Right lung (tissue), 5 donors: Measurements from ENCODE around the gene COASY. TPM values are rescaled to one million over a fixed set of nuclear protein-coding genes. Genes with fewer than 3 reads are reported as not detected.

Source experiments
- DNase-seq, 2 donors: peaks; one replicate each; pipeline ENCODE4 v3.0.0-alpha.2; 2013
- polyA plus RNA-seq, 5 donors: library from polyadenylated mRNA; unstranded; fragments of 120-200 nt; gene quantifications; one replicate each; pipeline versions ENCODE4 v1.2.1 to v1.2.3, GENCODE V29; 2013; ENCODE audit warnings: inconsistent platforms in 1 of 5, low replicate concordance in 1 of 5; ENCODE audit not compliant: insufficient read length in 5 of 5, insufficient read depth in 1 of 5

COASY gene
- polyA plus RNA-seq, 5 donors = 33.5 to 46.9 (median 41.0) TPM

- DNase-seq = no peak
Observed at GRCh38 chr17:42568341-42569111, 6.6 kb downstream of the COASY start.

DNA sequence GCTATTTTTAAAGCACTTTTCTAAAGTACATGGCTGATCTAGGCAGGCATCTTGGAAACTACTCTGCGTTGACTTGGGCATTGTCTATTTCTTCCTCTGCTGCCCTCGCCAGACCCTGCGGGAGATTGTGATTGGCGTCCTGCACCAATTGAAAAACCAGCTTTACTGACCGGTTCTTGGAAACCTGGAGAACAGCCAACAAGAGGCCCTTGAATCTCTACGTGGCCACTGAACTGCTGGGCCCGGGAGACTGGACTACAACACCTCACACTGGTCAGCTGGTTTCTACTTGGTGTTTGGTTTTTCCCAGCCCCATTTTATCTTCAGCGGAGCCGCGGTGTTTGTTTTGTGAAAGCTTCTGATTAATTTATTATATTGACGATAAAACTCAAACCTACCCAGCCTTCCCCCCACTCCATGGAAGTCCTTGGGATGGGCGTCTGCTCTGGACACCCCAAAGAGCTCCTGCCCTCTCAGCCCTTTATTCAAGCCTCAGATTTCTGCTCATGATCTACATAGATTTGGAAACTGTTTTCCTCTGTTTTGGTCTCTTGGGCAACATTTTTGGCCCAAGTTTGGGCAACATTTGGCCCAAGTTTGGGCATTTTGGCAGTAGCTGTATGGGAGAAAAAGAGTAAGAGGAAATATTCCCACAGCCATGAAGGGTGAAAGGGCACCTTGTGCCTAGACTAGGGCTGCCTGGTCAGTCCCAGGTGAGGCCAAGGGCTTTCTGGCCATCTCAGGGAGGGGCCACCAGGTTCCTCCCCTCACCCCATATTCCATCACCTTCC, 9.7 kb downstream of the COASY start:
- no peak for DNase-seq

DNA sequence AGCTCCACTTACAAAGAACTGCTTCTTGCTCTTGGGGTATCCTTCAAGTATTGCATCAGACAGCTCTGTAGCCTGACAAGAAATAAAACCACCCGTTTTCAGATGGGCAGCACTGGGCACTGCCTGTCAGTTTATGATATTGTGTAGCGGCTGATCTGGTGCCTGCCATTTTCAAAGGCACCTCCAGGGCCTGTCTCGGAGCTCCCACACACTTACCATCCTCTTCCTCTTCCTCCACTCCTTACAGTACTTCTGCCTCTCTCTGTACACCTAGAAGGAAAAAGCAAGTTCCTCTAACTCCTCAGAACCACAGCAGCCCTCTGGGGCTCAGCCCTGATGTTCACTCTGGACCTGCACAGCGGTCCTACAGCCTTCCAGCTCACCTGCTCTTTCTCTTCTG, 11.1 kb downstream of the COASY start:
- DNase-seq = no peak

DNA sequence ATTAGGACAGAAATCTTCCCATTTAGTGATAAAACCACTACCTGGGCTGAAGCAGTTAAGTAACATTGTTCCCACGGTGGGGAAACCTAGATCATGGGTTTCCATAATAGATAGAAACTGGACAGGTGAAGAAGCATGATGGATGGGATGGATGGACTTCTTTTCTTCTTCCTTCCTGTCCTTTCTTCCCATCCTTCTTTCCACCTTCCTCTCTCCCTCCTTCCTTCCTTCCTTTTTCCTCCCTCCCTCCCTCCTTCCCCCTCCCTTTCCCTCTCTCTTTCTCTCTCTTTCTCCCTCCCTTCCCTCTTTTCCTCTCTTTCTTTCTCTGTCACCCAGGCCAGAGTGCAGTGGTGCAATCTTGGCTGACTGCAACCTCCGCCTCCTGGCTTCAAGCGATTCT, 12.5 kb downstream of the COASY start:
- no peak for DNase-seq

GRCh38 chr17:42577140-42577531, 15.2 kb downstream of the COASY start:
- DNase-seq = no peak

DNA sequence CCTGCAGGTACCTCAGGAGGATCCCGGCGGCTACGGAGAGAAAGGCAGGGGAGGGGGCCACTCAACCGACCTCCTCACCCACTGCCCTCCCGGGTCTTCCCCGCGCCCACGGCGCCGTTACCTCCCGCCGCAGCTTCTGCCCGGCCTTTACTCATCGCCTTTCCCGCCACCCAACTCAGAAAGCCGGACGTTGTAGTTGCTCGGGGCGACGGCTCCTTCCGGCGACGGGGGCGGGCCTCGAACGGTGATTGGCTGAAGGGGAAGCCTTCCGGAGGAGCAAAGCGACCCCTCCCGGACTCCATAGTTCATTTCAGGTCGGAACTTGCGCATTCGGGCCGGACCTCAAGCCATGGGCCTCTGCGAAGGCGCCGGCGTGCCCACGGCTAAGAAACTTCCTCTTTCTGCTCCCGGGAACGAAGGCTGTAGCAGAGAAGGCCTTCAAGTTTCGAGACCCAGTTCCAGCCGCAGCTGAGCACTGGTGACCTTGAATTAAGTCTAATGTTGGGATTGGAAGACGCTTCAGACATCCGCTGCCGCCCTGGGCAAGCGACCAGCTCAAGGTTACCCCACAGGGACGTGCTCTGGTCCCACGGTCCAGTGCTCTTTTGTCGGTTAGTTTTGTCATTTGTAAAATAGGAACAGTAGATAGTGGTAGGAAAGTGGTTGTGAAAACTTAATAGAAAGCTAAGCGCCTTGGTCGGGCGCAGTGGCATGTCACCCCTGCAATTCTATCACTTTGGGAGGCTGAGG, 15.8 kb downstream of the COASY start, which contains the start of gene PSMC3IP:
Gene PSMC3IP, minus strand, starts transcription at position 198 of the 750 bp plus-strand sequence. Its CDS starts 43 bp downstream, at position 155.
- peak; percentile 90 to 91 for DNase-seq

- DNase-seq = peak; percentile 65 to 70
Observed at GRCh38 chr17:42578282-42578869, 16.4 kb downstream of the COASY start.

- DNase-seq = no peak
Observed at GRCh38 chr17:42579794-42580551, 18.0 kb downstream of the COASY start.

DNA sequence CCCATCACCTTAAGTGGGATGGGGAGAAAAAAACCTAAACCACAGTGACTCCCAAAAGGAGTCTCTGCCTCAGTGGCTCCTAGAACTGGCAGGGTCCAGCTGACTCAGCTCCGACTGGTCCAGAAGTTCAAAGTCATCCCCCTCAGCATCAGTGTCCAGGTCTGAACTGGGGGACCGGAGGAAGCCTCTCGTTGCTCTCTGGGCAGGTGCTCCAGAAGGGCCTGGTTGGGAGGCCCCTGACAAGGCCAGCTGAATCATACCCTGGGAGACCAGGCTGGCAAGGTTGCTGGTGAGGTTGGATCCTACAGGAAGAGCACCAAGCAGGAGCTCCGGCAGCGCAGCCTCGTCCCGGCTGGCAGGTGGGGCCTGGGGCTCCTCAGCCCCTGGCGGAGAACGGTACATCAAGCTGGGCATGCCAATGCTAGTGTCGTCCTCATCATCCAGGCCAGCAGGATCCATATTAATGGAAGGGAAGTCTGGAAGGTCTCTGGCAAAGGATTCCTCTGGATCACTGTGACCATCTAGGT, 19.9 kb downstream of the COASY start:
- DNase-seq = no peak

DNA sequence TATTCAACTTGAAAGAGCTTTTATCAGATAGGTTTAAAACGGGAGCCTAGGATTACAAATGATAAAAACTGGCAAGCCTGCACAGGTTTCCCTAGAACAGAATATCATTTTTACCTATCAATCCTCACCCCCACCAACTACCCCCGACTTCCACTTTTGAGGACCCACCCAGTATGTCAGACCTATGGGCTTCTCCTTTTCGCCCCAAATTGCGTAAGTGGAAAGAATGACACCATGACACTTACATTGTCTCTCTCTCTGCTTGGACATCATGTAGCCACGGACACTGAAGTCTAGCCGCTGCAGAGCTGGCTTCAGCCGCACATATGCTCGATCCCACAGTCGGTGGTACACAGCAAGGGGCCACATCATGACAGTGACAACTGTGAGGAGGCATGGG, 22.9 kb downstream of the COASY start:
- DNase-seq = no peak

GRCh38 chr17:42585353-42585752, 23.4 kb downstream of the COASY start:
- DNase-seq = no peak

DNA sequence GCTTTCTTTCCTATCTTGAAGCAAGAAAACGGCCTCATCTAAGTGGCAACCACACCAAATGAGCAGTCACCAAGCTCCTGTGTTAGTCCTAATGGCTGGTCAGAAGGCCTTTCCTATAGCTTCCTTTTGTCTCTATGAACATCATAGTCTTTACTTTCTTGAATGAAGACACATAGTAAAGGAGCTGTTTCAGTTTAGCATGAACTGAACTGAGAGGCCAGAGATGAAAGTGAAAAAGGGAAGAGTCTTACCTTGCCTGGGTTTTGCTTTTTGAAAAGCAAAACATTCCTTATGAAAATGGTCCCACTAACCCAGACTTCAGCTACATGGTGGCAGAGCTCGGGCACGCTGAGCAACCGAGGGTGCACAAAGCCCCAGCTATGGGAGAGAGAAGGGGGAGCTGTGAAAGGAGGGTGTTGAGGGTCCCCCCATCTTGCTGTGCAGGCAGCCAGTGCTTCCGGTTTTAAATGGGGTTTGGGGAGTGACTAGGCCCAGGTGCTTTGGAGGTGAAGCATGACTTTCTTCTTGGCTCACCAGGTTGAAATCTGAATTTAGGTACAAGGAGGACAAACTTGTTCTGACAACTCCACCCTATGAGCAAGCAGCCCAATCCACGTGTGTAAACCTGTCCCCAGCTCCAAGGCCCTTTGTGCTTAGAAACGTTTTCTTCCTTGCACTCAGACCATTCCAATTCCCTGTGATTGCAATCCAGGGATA, 24.7 kb downstream of the COASY start:
- DNase-seq = no peak

DNA sequence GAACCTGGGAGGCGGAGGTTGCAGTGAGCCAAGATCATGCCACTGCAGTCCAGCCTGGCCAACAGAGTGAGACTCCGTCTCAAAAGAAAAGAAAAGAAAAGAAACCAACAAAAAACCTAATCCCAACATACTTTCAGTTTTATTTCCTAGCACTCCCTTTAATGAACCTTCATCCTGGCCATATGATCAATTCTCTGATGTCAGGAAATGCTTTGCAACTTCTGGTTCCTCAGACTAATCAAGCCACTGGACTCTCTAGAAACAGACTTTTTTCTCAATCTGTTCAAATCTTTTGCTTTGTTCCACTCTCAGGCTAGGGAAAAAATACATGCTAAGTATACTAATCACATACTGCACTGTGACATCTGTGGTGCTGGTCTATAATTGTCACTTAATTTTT, 28.9 kb downstream of the COASY start:
- DNase-seq = no peak

DNA sequence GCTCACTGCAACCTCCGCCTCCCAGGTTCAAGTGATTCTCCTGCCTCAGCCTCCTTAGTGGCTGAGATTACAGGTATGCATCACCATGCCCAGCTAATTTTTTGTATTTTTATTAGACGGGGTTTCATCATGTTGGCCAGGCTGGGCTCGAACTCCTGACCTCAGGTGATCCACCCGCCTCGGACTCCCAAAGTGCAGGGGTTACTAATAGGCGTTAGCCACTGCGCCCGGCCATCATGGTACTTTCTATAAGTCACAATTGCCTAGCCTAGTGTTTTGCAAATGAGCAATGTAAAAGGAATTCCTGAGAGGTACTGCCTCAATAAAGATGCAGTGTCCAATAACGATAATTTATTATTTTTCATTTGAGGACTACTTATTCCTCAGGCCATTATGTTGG, 29.5 kb downstream of the COASY start:
- DNase-seq = no peak

GRCh38 chr17:42596386-42596785, 34.4 kb downstream of the COASY start:
- no peak for DNase-seq

DNA sequence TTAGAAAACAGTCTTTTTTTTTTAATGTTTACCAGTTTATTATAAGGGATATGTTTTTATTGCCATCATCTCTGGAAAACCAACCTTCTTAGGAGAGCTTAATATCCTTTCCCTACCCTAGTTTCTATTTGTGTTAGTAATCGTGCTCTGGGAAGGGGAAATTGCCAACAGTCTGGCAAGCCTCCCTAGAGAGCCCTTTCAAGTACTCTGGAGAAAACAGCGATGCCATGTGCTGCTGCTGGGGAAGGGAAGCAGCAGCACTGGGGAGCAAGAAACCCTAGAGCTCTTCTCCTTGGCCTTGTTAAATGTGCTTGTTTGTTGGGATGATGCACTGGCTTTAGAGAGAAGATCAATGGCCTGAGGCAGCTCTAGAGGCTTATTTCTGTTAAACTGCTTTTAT, 37.0 kb downstream of the COASY start:
- no peak for DNase-seq

GRCh38 chr17:42603318-42603717, 41.4 kb downstream of the COASY start:
- no peak for DNase-seq

DNA sequence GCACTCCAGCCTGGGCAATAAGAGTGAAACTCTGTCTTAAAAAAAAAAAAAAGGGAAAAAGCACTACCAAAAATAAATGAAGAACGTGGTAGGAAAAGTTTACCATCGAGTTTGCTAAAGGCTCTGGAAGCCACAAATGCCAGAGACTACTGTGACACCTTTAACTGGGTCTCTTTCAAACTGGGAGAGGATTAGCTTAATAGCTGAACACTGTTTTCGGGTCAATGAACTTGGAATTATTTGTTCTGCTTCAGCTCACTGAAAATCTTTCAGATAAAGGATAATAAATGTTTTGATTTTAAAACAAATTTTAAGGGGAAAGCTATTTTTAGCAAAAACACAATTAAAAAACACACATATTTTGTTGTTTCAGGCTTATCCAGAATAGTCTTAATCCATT, 45.8 kb downstream of the COASY start:
- no peak for DNase-seq

DNA sequence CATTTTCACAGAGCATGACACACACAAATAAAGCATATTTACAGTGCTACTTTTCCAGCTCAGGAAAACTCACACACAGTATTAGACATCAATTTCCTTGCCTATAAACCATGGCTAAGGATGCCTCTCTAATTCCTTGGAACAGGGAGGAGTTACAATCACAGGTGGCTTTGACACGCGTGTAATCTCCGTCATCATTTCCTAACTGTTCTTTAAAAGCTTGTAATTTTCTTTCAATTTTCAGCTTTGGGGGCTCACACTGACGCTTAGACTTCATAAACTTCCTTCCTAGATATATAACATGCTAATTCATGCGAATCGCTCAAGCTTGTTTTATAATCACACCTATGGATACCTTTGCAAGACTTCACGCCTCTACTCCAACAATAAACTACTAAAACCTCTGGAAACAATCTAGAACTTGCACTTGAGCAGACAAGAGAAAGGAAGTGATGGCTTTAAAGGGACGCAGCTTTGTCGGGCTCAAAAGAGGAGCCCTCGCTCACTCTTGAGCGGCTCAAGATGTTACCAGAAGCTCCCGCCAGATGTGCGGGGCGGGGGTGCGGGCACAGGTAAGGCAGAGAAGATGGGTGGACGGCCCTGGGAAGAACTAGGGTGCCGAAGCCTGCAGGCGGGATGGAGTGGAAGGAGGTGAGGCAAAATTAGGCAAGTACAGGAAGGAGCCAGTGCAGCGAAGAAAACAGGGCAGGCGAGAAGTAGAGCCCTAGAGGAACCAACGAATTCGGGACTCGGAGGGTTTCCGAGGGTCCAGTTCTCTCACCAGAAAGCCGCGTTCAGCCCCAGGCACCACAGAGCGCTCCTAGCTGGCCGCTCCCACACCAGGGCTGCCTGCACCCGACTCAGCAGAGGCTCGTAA, 46.6 kb downstream of the COASY start:
- no peak for DNase-seq
